Thyroid gland (tissue), 4 donors: ENCODE measurements around the gene SIL1.

Experiments
- POLR2A ChIP-seq, 2 donors: fragments of 450-650 bp; IDR thresholded peaks; one replicate each; pipeline ENCODE4 v1.6.1; 2017; ENCODE audit warnings: antibody characterized with exemption in 2 of 2, mild to moderate bottlenecking in 2 of 2, moderate library complexity in 1 of 2
- TF ChIP-seq, protein P1 (sequence below), 6 experiments: fragments of 200-600 bp in 3 of 6; fragments of 450-650 bp in 3 of 6; sonication (generic) in 3 of 6; IDR thresholded peaks; one replicate each; pipeline ENCODE4 v1.5.1; 2016 to 2019; ENCODE audit warnings: antibody characterized with exemption in 6 of 6, mild to moderate bottlenecking in 2 of 6, inconsistent platforms in 1 of 6, moderate library complexity in 1 of 6

DNA sequence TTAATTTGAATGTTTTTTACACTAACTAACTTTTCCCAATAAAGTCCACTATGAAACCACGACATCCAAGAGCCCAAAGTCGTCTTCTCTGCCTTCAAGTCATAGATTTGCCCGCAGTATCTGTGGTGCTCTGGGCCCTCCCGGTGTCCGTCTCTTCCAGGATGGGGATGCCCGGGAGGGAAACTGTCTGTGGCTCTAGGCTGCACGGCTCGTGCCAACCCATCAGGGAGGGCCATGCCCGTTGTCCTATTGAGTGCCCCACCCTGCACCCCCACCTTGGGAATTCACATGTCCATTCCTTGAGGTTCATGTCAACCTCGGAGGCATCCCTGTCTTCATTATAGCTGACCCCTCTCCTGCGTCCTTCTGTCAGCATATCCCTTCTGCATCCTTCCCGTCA is 263.2 kb downstream of the SIL1 start:
- no peak for TF ChIP-seq POLR2A (IDR thresholded peaks at IDR 0.05)
- TF ChIP-seq, protein P1, sequence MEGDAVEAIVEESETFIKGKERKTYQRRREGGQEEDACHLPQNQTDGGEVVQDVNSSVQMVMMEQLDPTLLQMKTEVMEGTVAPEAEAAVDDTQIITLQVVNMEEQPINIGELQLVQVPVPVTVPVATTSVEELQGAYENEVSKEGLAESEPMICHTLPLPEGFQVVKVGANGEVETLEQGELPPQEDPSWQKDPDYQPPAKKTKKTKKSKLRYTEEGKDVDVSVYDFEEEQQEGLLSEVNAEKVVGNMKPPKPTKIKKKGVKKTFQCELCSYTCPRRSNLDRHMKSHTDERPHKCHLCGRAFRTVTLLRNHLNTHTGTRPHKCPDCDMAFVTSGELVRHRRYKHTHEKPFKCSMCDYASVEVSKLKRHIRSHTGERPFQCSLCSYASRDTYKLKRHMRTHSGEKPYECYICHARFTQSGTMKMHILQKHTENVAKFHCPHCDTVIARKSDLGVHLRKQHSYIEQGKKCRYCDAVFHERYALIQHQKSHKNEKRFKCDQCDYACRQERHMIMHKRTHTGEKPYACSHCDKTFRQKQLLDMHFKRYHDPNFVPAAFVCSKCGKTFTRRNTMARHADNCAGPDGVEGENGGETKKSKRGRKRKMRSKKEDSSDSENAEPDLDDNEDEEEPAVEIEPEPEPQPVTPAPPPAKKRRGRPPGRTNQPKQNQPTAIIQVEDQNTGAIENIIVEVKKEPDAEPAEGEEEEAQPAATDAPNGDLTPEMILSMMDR (IDR thresholded peaks at IDR 0.05): no peak
